HG03575 (cell line): ENCODE data around the gene TFAP2B.

Experiments used
- ATAC-seq: cut with Tn5 transposase; IDR thresholded peaks from one replicate; pipeline ENCODE4 v1.9.1; 2021; ENCODE audit not compliant: unreplicated experiment, insufficient number of reproducible peaks, low FRiP score; ENCODE audit errors: extremely low read depth

The TFAP2B gene

GRCh38 chr6:50845499-50846143 lies 26.9 kb downstream of the TFAP2B start:
- no peak for ATAC-seq

DNA sequence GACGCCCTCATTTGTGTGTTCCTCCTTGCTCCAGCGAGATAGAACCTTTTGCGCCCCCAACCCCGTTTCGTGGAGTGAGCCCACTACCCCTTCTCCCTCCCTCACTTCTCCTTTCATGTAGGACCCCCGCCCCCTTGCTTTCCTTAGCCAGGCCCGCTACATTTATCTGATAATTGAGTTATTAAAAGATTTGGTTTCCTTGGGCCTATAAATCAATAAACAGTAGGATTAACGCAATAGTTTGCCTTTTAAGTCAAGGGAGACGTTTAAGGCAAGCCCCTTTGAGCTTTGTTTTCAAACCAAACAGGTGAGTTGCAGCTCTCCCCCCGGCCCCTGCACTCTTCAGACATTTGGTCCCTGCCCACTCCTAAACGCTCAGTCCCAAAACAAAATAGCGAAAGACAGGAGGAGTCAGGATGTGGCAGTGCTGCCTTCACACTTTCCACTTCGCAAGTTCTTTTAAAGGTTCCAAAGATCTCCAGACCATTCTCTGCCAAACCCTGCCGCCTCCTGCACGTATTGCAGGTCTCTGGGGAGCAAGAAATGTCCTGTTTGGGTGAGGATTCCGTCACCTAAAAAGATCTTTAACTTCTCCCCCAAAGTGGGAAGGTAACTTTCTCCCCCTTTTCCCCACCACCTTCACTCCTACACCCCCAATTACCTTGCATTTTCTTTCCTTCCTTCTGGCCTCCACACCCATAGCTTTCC lies 27.6 kb downstream of the TFAP2B start:
- no peak for ATAC-seq

DNA sequence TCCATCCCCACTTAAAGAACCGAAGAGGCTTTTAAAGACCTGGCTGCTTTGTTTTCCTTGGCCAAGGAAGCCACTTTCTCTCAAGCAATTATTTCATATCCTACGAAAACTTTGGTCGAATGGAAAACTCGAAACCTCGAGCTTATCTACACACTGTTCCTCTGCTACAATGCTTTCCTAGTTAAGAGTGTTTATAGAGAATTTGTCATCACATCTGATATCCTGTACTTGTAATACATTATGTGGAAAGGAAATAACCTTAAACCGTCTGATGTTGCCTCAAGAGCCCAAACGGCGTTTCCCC lies 28.1 kb downstream of the TFAP2B start:
- no peak for ATAC-seq

DNA sequence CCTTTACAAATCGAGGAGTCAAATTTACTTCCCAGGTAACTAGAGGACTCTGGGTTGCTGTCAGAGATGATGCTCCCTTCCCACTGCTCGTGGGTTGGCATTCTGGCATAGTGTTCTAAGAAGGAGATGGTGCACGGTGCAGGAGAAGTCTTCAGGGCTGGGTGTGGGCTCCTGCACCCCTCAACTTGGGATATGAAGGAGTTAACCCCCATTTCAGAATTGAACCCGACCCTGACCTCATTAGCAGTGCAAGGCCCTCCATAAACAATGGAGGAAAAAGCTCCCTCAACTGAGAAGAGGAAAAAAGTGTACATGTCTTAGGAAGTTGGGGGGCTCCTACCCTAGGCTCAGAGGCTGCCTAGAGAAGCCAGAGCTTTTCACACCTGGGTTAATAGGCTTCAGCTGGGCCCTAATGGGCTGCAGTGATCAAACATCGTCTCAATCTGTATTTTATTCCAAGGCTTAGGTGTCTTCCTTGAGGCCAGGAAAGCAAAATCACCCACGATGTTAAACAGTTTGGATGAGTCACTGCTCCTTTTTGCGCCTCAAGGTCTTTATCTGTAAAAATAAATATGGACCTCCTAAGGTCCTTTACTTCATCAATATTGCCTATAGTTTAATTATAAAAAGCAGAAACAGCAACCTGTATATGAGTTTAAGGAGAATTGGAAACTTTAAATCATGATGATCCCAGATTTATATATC lies 29.4 kb downstream of the TFAP2B start:
- ATAC-seq = no peak

DNA sequence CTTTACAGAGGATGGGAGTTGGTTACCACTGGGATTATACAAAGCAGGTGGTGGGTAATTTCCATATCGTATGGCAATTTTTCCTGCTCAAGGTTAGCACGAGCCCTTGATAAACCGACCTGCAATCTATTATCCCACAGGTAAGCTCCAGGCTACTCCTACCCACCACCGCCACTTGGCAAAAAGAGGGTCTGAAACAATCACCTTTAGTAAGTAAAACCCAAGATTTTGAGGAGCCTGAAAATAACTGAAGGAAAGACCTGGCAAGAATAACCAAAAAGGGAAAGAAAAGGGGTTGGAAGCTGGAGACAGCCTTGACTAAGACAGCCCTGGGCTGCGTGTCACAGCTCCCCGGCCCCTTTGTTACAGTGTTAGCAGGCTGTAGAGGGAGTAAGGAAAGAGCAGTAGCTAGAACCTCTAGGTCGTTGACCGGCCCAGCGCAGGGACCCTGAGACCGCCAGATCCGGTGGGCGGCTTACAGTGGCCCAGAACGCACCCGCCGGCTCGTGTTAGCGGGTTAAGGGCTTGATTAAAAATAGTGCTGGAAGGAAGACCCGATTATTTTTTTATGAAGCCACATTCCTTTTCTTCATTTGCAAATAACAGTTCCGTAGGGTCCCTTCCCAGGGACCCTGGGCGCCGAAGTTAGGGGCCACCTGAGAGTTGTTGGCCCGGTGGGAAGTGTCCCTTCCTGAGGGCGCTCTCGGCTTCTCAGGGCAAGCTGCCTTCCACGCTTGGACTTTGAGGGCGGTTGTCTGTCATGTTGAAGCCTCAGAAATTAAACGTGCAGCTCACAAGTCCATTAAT lies 30.5 kb downstream of the TFAP2B start:
- no peak for ATAC-seq

DNA sequence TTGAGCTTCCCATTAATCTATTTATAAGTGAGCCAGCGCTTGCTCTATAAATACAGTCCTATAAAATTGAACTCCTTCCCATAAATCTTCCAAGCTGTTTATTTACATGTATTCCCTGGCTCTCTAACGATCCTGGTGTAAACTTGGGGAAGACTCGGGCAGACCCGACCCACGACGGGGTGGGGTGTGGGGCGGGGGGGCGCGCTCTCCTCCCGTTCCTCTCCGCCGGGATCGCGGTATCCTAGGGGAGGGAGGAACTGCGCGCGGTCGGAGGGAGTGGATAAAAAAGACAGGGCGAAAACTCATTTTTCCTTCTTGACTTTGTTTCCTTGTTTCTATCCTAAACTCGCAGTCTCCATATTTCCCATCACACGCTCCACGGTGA lies 31.1 kb downstream of the TFAP2B start:
- ATAC-seq = no peak

- no peak for ATAC-seq
Measured at GRCh38 chr6:50850223-50851048, 31.8 kb downstream of the TFAP2B start.

DNA sequence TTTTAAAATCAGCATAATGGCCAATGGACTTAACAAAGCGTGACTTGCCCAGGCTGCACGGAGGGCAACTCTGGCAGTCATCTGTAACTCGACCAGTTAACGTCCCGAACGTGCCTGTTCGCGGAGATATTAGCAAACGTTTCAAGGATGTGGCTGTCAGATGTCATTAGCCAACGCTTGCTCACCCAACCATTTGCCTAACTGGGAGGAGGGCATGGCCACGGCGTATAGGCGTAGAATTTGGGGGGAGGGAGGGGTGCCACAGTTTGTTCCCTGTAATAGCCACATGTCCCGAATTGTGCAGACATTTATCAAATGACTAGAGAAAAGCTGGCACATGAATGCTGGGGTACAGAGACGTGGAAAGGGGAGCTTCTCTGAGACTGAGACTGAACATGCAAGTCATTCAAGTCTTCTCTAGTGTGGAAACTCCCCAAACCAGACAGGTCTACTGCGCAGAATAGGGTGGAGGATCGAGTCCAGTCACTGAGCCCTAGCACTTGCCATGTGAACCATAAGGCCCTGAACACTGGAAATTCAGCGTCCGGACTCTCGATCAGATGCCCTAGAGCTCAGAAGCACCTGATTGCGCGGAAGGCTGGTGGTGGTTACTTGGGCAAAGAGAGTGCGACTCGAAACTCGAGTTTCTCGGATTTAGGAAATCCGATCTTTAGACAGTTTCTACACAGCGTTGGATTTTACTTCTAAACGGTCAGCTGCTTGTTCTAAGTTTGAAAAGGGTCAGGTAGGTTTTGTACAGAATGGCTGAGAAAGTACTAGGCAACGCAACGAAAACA lies 32.6 kb downstream of the TFAP2B start:
- ATAC-seq = no peak

GRCh38 chr6:50853939-50854338 lies 35.3 kb downstream of the TFAP2B start:
- no peak for ATAC-seq

GRCh38 chr6:50861692-50862091 lies 43.0 kb downstream of the TFAP2B start:
- no peak for ATAC-seq

DNA sequence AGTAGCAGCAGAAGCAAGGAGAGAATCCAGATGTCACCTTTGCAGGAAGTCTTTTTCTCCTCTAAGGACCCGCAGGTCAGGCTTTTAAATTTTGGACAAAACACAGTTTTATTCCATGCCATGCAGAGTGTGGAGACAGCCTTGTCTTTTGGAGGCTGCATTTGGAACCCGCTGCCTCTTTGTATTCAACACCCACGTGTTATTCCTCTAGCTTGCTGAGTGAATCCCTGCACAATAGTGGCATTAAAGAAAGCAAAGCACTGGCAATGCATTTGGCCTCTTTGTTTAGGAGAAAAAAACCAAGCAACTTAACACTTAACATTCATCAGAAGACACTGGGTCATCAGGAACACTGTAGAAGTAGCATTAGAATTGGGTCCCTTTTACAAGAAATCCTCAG lies 43.5 kb downstream of the TFAP2B start:
- ATAC-seq = no peak

DNA sequence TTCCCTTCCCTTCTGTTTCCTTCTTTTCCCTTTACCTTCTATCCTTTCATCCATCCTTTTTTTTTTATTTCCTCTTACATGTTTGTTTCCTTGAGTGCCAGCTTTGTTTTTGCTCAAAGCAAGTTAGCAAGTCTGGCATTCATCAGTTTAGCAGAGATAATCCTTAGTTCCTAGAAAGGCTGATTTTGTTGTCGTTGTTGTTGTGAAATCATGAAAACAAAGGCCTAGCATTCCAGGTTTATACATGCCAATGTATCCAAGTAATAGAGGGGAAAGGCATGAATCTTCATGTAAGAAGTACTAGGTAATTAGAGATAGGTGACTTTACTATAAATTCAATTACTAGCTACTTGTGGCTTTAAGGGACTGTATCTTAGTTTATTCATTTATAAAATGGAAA lies 45.9 kb downstream of the TFAP2B start:
- no peak for ATAC-seq

DNA sequence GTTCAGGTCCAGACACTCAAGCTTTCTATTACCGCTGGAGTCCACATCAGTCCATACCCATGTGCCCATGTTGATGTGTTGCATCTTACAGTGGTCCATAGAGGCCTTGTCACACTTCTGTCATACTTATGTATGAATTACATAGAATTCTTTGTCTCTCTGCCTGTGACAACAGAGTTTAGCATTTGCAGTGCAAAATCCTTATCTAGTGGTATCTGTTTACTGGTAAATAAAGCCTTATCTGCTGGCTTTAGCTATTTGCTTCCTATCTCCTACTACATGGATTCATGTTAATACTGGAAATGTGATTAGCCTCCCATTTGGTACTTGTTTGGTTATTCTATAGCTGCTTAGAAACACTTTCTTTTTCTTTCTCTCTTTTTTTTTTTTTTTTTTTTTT lies 49.8 kb downstream of the TFAP2B start:
- no peak for ATAC-seq

GRCh38 chr6:50873167-50873566 lies 54.5 kb downstream of the TFAP2B start:
- ATAC-seq = no peak

GRCh38 chr6:50884364-50884763 lies 65.7 kb downstream of the TFAP2B start:
- no peak for ATAC-seq

GRCh38 chr6:50887112-50887511 lies 68.4 kb downstream of the TFAP2B start:
- no peak for ATAC-seq

- ATAC-seq = no peak
Measured at GRCh38 chr6:50889497-50889896, 70.8 kb downstream of the TFAP2B start.

DNA sequence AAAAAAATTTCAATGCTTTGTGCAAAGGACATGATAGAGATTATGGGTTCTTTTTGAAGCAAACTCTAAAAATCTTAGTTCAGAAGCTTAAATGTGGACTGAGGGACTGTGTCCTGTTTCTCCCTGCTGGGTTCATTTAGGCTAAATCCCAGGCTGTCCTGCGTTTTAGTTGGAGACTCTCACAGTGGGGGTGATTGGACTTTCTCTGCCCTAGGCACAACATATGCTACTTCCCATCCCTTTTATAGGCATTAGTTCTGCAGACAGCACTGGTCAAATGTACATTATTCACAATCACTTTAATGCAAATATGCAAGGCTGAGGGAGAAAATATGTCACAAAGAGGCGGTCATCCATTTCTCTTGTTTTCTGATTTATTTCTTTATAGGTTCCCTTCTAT lies 71.3 kb downstream of the TFAP2B start:
- no peak for ATAC-seq
